Epithelial cell of esophagus (primary cell): ENCODE measurements around the gene AMPD3.
A peak's percentile ranks its signal among the peaks of the same experiment; 100 is the strongest.

Experiments used
- DNase-seq: peaks from one replicate; pipeline ENCODE4 v3.0.0; 2010; ENCODE audit warnings: low read depth
- H3K4me3 ChIP-seq: 2 replicates; pipeline ENCODE4 v1.5.1; 2011; ENCODE audit warnings: mild to moderate bottlenecking, low read length, control low read depth
- CTCF ChIP-seq: IDR thresholded peaks from 2 replicates; pipeline ENCODE4 v1.5.1; 2011; ENCODE audit warnings: low read depth, mild to moderate bottlenecking, low read length, control low read depth, inconsistent platforms; ENCODE audit not compliant: insufficient read depth; ENCODE audit errors: missing control alignments

AMPD3 gene

GRCh38 chr11:10524471-10524870, 69.4 kb downstream of the AMPD3 start:
- no peak for TF ChIP-seq CTCF
- H3K4me3 ChIP-seq, result no peak overlapping the region
- no peak for DNase-seq

- no peak overlapping the region for H3K4me3 ChIP-seq
- TF ChIP-seq CTCF, result no peak
- peak; percentile 82 for DNase-seq
These were observed 72.2 kb downstream of the AMPD3 start for GRCh38 chr11:10526974-10527918.

- H3K4me3 ChIP-seq, result no peak overlapping the region
- no peak for TF ChIP-seq CTCF
- DNase-seq, result no peak
These were observed 73.1 kb downstream of the AMPD3 start for GRCh38 chr11:10528121-10528520.

- no peak for DNase-seq
- H3K4me3 ChIP-seq, result no peak overlapping the region
- no peak for TF ChIP-seq CTCF
These were observed 74.2 kb downstream of the AMPD3 start for GRCh38 chr11:10529279-10529678.

GRCh38 chr11:10532526-10532925, 77.5 kb downstream of the AMPD3 start:
- TF ChIP-seq CTCF, result no peak
- no peak for DNase-seq
- no peak overlapping the region for H3K4me3 ChIP-seq

- H3K4me3 ChIP-seq, result no peak overlapping the region
- no peak for DNase-seq
- TF ChIP-seq CTCF, result no peak
These were observed 78.3 kb downstream of the AMPD3 start for GRCh38 chr11:10533323-10533722.

GRCh38 chr11:10534316-10534715, 79.3 kb downstream of the AMPD3 start:
- TF ChIP-seq CTCF, result no peak
- no peak overlapping the region for H3K4me3 ChIP-seq
- no peak for DNase-seq
